Endodermal cell (in vitro differentiated cells): ENCODE data around the gene PLB1. TPM values are rescaled to one million over a fixed set of nuclear protein-coding genes. Genes with fewer than 3 reads are reported as not detected.

Source experiments
- DNase-seq: peaks from one replicate; pipeline ENCODE4 v3.0.0-alpha.2; 2017
- H3K27ac ChIP-seq: 2 replicates; pipeline ENCODE4 v1.5.1; 2013; ENCODE audit warnings: mild to moderate bottlenecking, low read depth, low read length, moderate library complexity
- H3K27me3 ChIP-seq: 2 replicates; pipeline ENCODE4 v1.6.1; 2013; ENCODE audit warnings: mild to moderate bottlenecking, low read length, moderate library complexity; ENCODE audit not compliant: insufficient read depth, control insufficient read depth, poor library complexity, severe bottlenecking
- H3K36me3 ChIP-seq: 2 replicates; pipeline ENCODE4 v1.7.0; 2013; ENCODE audit warnings: mild to moderate bottlenecking, low read length, moderate library complexity; ENCODE audit not compliant: control insufficient read depth, insufficient read depth
- H3K4me1 ChIP-seq: one replicate; pipeline ENCODE4 v1.7.0; 2013; ENCODE audit warnings: low read length; ENCODE audit not compliant: control insufficient read depth, insufficient read depth
- H3K4me3 ChIP-seq: 2 replicates; pipeline ENCODE4 v1.5.1; 2013; ENCODE audit warnings: mild to moderate bottlenecking, low read length, moderate library complexity
- H3K9ac ChIP-seq: 2 replicates; pipeline ENCODE4 v1.6.1; 2013; ENCODE audit warnings: mild to moderate bottlenecking, low read length, moderate library complexity; ENCODE audit not compliant: poor library complexity, severe bottlenecking; ENCODE audit errors: extremely low read depth
- H3K9me3 ChIP-seq: 2 replicates; pipeline ENCODE4 v1.6.1; 2013; ENCODE audit warnings: mild to moderate bottlenecking, low read length, moderate library complexity; ENCODE audit not compliant: control insufficient read depth
- H3K27ac Mint-ChIP-seq: 2 replicates; pipeline ENCODE4 v1.8.0; 2020; ENCODE audit warnings: mixed read lengths
- H3K27me3 Mint-ChIP-seq: 2 replicates; pipeline ENCODE4 v1.8.0; 2021; ENCODE audit warnings: mild to moderate bottlenecking, mixed read lengths; ENCODE audit not compliant: insufficient read depth
- H3K36me3 Mint-ChIP-seq: 2 replicates; pipeline ENCODE4 v1.8.0; 2020; ENCODE audit warnings: low read depth, mixed read lengths
- H3K4me1 Mint-ChIP-seq: 2 replicates; pipeline ENCODE4 v1.8.0; 2020; ENCODE audit warnings: mixed read lengths
- H3K4me3 Mint-ChIP-seq: 2 replicates; pipeline ENCODE4 v1.8.0; 2020; ENCODE audit warnings: mild to moderate bottlenecking, moderate library complexity, mixed read lengths
- H3K9me3 Mint-ChIP-seq: 2 replicates; pipeline ENCODE4 v1.8.0; 2020; ENCODE audit warnings: mild to moderate bottlenecking, mixed read lengths
- CTCF ChIP-seq: fragments of 200-600 bp; sonication (generic); conservative IDR thresholded peaks from 2 replicates; pipeline ENCODE4 v1.5.0; 2021; ENCODE audit warnings: antibody characterized with exemption, mild to moderate bottlenecking
- WGBS, 2 experiments: methylation state at CpG; one replicate each; pipeline versions ENCODE4 v1.1.5 to v1.1.7; 2013; ENCODE audit warnings: missing lambda C conversion rate in 2 of 2, mixed read lengths in 1 of 2; ENCODE audit not compliant: insufficient coverage in 1 of 2, insufficient read length in 1 of 2; 5-methylcytosine and 5-hydroxymethylcytosine counted together
- total RNA-seq, 2 donors: library from RNA; stranded (reverse); fragmentation: NEBNext Ultra II Directional in 1 of 2; extraction: Animal tissue kit (Norgen Biotek cat#: 25700) in 1 of 2; gene quantifications; 2 replicates in 1 of 2; 3 replicates in 1 of 2; pipeline ENCODE4 v1.2.1, GENCODE V29; 2021

PLB1 gene
- total RNA-seq, 2 donors from 2014 or later, result 0.35 to 0.38 TPM

- H3K36me3 ChIP-seq, result no peaks in the 10 kb centered on the region
- no peak overlapping the region for H3K4me3 ChIP-seq
- H3K9me3 Mint-ChIP-seq, result no peaks in the 10 kb centered on the region
- 94 to 100% methylated on average over 1 to 2 of the region's 2 CpGs for WGBS, 2 experiments
- no peaks in the 10 kb centered on the region for H3K9me3 ChIP-seq
- no peaks in the 10 kb centered on the region for H3K4me1 ChIP-seq
- DNase-seq, result no peak
- no peak overlapping the region for H3K27ac Mint-ChIP-seq
- TF ChIP-seq CTCF, result no peak
- peaks cover 6% of the 10 kb centered on the region for H3K4me1 Mint-ChIP-seq
- no peak overlapping the region for H3K9ac ChIP-seq
- H3K27me3 Mint-ChIP-seq, result no peaks in the 10 kb centered on the region
- no peak overlapping the region for H3K27ac ChIP-seq
- no peaks in the 10 kb centered on the region for H3K36me3 Mint-ChIP-seq
- H3K4me3 Mint-ChIP-seq, result no peak overlapping the region
- no peaks in the 10 kb centered on the region for H3K27me3 ChIP-seq
Observed at GRCh38 chr2:28636491-28636890, 140.6 kb downstream of the PLB1 start.

GRCh38 chr2:28637066-28638047 lies 141.5 kb downstream of the PLB1 start:
- Histone ChIP-seq H3K4me1 (no peaks in the 10 kb centered on the region), H3K9ac (no peak overlapping the region), H3K36me3 (no peaks in the 10 kb centered on the region), H3K4me3 (no peak overlapping the region), H3K27me3 (no peaks in the 10 kb centered on the region), H3K27ac (no peak overlapping the region), H3K9me3 (no peaks in the 10 kb centered on the region)
- WGBS, 2 experiments, result 91 to 97% methylated on average over 10 to 12 of the region's 12 CpGs
- Mint-ChIP-seq H3K4me1 (peaks cover 6% of the 10 kb centered on the region), H3K4me3 (no peak overlapping the region), H3K27me3 (no peaks in the 10 kb centered on the region), H3K27ac (peak overlapping the region; percentile 74), H3K9me3 (no peaks in the 10 kb centered on the region), H3K36me3 (no peaks in the 10 kb centered on the region)
- DNase-seq, result no peak
- no peak for TF ChIP-seq CTCF

- TF ChIP-seq CTCF, result no peak
- Mint-ChIP-seq H3K9me3 (no peaks in the 10 kb centered on the region), H3K36me3 (no peaks in the 10 kb centered on the region), H3K27ac (no peak overlapping the region), H3K4me1 (peaks cover 6% of the 10 kb centered on the region), H3K27me3 (no peaks in the 10 kb centered on the region), H3K4me3 (no peak overlapping the region)
- H3K4me3 ChIP-seq, result no peak overlapping the region
- H3K36me3 ChIP-seq, result no peaks in the 10 kb centered on the region
- H3K27me3 ChIP-seq, result no peaks in the 10 kb centered on the region
- WGBS, 2 experiments, result 84 to 100% methylated on average over 1 to 2 of the region's 2 CpGs
- H3K9ac ChIP-seq, result no peak overlapping the region
- H3K9me3 ChIP-seq, result no peaks in the 10 kb centered on the region
- no peak overlapping the region for H3K27ac ChIP-seq
- H3K4me1 ChIP-seq, result no peaks in the 10 kb centered on the region
- no peak for DNase-seq
Observed at GRCh38 chr2:28638102-28638501, 142.2 kb downstream of the PLB1 start.
